GM12878 (cell line): ENCODE measurements around the gene PXMP4. TPM values are rescaled to one million over a fixed set of nuclear protein-coding genes. Genes with fewer than 3 reads are reported as not detected.
A peak's percentile ranks its signal among the peaks of the same experiment; 100 is the strongest.

ENCODE experiments used
- ATAC-seq: fragments of 200-7000 bp; cut with Tn5 transposase; 3 replicates; pipeline ENCODE4 v1.9.1; 2020; ENCODE audit warnings: mild to moderate bottlenecking, moderate library complexity
- BruUV-seq: library from RNA; stranded (reverse); fragments of 400-500 nt; replicated peaks from 2 replicates; lab custom pipeline; 2021; lab: Mats Ljungman, UMichigan
- CTCF ChIA-PET: fragments of 300-600 bp; sonication (Branson Sonifier 250); formaldehyde crosslinking; extraction: SDS; loops from one replicate; lab custom pipeline; 2021; ENCODE audit warnings: inconsistent platforms; lab: Yijun Ruan, JAX
- POLR2A ChIA-PET: fragments of 350-600 bp; formaldehyde crosslinking; extraction: SDS; loops from one replicate; lab custom pipeline; 2021; ENCODE audit warnings: inconsistent platforms; lab: Charles Lee
- RAD21 ChIA-PET: fragments of 300-600 bp; sonication (Branson Sonifier 250); formaldehyde crosslinking; loops from one replicate; lab custom pipeline; 2023; ENCODE audit warnings: antibody characterized with exemption; ENCODE audit not compliant: unreplicated experiment; lab: Charles Lee
- SMC1A ChIA-PET: fragments of 300-600 bp; sonication (Branson Sonifier 250); formaldehyde crosslinking; loops from one replicate; lab custom pipeline; 2023; ENCODE audit not compliant: unreplicated experiment, uncharacterized antibody; lab: Charles Lee
- DNase-seq: peaks from one replicate; pipeline ENCODE4 v3.0.0-alpha.2; 2011; ENCODE audit warnings: low read depth, low spot score
- FAIRE-seq: peaks from 3 replicates; lab custom pipeline; 2011; peaks lifted over from hg19 to GRCh38; lab: Jason Lieb, UNC
- H2AFZ ChIP-seq: 2 replicates; pipeline ENCODE4 v1.6.0; 2011; ENCODE audit warnings: low read depth, low read length, control low read depth; ENCODE audit not compliant: control insufficient read depth
- H3K27ac ChIP-seq: 2 replicates; pipeline ENCODE4 v1.5.1; 2011; ENCODE audit warnings: control low read depth; ENCODE audit not compliant: control insufficient read depth, insufficient read depth
- H3K27me3 ChIP-seq, 2 experiments: replicated peaks in 1 of 2; 2 replicates each; pipeline versions ENCODE4 v1.6.0 to v1.6.1; 2011; ENCODE audit warnings: low read length in 1 of 2; ENCODE audit not compliant: control insufficient read depth in 2 of 2, insufficient read depth in 2 of 2
- H3K36me3 ChIP-seq, 2 experiments: 2 replicates each; pipeline ENCODE4 v1.5.1; 2011; ENCODE audit warnings: low read length in 1 of 2; ENCODE audit not compliant: control insufficient read depth in 2 of 2, insufficient read depth in 2 of 2
- H3K4me1 ChIP-seq: 2 replicates; pipeline ENCODE4 v1.6.1; 2011; ENCODE audit warnings: mild to moderate bottlenecking, low read length, moderate library complexity, mixed read lengths; ENCODE audit not compliant: control insufficient read depth, insufficient read depth
- H3K4me2 ChIP-seq: 2 replicates; pipeline ENCODE4 v1.6.0; 2011; ENCODE audit warnings: control low read depth; ENCODE audit not compliant: control insufficient read depth, insufficient read depth
- H3K4me3 ChIP-seq: fragments of 200-600 bp; sonication (generic); 2 replicates; pipeline ENCODE4 v1.5.1; 2016
- H3K79me2 ChIP-seq: 2 replicates; pipeline ENCODE4 v1.6.0; 2011; ENCODE audit warnings: low read length; ENCODE audit not compliant: control insufficient read depth, insufficient read depth
- H3K9ac ChIP-seq: 2 replicates; pipeline ENCODE4 v1.8.0; 2011; ENCODE audit warnings: low read length, control low read depth, mixed read lengths; ENCODE audit not compliant: control insufficient read depth, insufficient read depth
- H3K9me3 ChIP-seq: replicated peaks from 3 replicates; pipeline ENCODE4 v1.5.1; 2011; ENCODE audit warnings: mild to moderate bottlenecking, low read length; ENCODE audit not compliant: control insufficient read depth, insufficient read depth
- H4K20me1 ChIP-seq: 2 replicates; pipeline ENCODE4 v1.6.0; 2011; ENCODE audit not compliant: control insufficient read depth, insufficient read depth
- BACH1 ChIP-seq: fragments of 450-650 bp; IDR thresholded peaks from 2 replicates; pipeline ENCODE4 v1.6.1; 2017; ENCODE audit warnings: mild to moderate bottlenecking, borderline replicate concordance
- IRF4 ChIP-seq: IDR thresholded peaks from 2 replicates; pipeline ENCODE4 v1.6.1; 2011; ENCODE audit warnings: low read depth, low read length
- JUNB ChIP-seq: IDR thresholded peaks from 2 replicates; pipeline ENCODE4 v1.6.1; 2016; ENCODE audit warnings: antibody characterized with exemption, mild to moderate bottlenecking
- MTA3 ChIP-seq: IDR thresholded peaks from 2 replicates; pipeline ENCODE4 v1.6.1; 2012; ENCODE audit warnings: low read length, inconsistent platforms, borderline replicate concordance
- RAD21 ChIP-seq: IDR thresholded peaks from 2 replicates; pipeline ENCODE4 v1.6.1; 2011; ENCODE audit warnings: mild to moderate bottlenecking, low read depth, low read length, moderate library complexity; ENCODE audit not compliant: insufficient read depth
- SMARCA5 ChIP-seq: fragments of 450-650 bp; IDR thresholded peaks from 2 replicates; pipeline ENCODE4 v1.6.1; 2017; ENCODE audit warnings: mild to moderate bottlenecking
- SMC3 ChIP-seq: IDR thresholded peaks from 2 replicates; pipeline ENCODE4 v1.6.1; 2011; ENCODE audit warnings: low read length, improper control_type of control experiment, borderline replicate concordance
- YY1 ChIP-seq: IDR thresholded peaks from 2 replicates; pipeline ENCODE4 v1.6.1; 2011; ENCODE audit warnings: low read depth, mild to moderate bottlenecking, low read length
- WGBS: methylation state at CpG from one replicate; pipeline ENCODE4 v1.1.6; 2016; ENCODE audit warnings: low lambda C conversion rate; ENCODE audit not compliant: insufficient replicate concordance, insufficient coverage; ENCODE audit errors: missing lambda C conversion rate; 5-methylcytosine and 5-hydroxymethylcytosine counted together
- in situ Hi-C: fragments of 300-500 bp; cut with MboI; formaldehyde crosslinking; loops from 9 replicates; pipeline ENCODE4 v1.14.3; 2018; ENCODE audit warnings: mixed read lengths
- intact Hi-C: fragments of 100-400 bp; cut with micrococcal nuclease; formaldehyde crosslinking; loops from one replicate; pipeline ENCODE4 v1.14.2; 2022; ENCODE audit not compliant: unreplicated experiment
- polyA plus RNA-seq, 11 experiments: library from polyadenylated mRNA; depleted of rRNA in 4 of 11; unstranded in 6 of 11; stranded (reverse) in 5 of 11; fragments of >200 nt; fragmentation: Nextera tagmentation in 4 of 11; fragmentation: Illumina TruSeq in 1 of 11; extraction: Ambion mirVana in 4 of 11; extraction: Trizol in 1 of 11; gene quantifications; 1 replicate in 1 of 11; 2 replicates in 10 of 11; pipeline versions ENCODE4 v1.2.1 to v1.2.3, GENCODE V29; 2011 to 2016; ENCODE audit warnings: inconsistent platforms in 2 of 11, missing spikeins in 2 of 11, low read depth in 1 of 11
- total RNA-seq, 4 experiments: library from RNA; depleted of rRNA in 3 of 4; stranded (reverse); fragments of >200 nt in 3 of 4; fragmentation: Illumina TruSeq in 1 of 4; extraction: Trizol in 1 of 4; gene quantifications; 2 replicates each; pipeline versions ENCODE4 v1.2.1 to v1.2.3, GENCODE V29; 2013 to 2021
- TF ChIP-seq, protein P1 (sequence below): fragments of 450-650 bp; IDR thresholded peaks from 2 replicates; pipeline ENCODE4 v1.6.1; 2018; ENCODE audit warnings: borderline replicate concordance, mild to moderate bottlenecking; ENCODE audit not compliant: partially characterized antibody
- TF ChIP-seq, protein P2 (sequence below), 3 experiments: IDR thresholded peaks in 2 of 3; conservative IDR thresholded peaks in 1 of 3; 2 replicates each; pipeline ENCODE4 v1.5.1; 2011; ENCODE audit warnings: low read depth in 3 of 3, low read length in 3 of 3, mild to moderate bottlenecking in 3 of 3, control low read depth in 2 of 3, moderate library complexity in 2 of 3, inconsistent platforms in 1 of 3, mixed read lengths in 1 of 3; ENCODE audit not compliant: control insufficient read depth in 2 of 3, insufficient read depth in 1 of 3; ENCODE audit errors: extremely low read depth in 1 of 3
- TF ChIP-seq, protein P3 (sequence below): fragments of 450-650 bp; IDR thresholded peaks from 2 replicates; pipeline ENCODE4 v1.6.1; 2017; ENCODE audit warnings: borderline replicate concordance

Gene PXMP4
- total and polyA plus RNA-seq, 10 of the 15 experiments (the other 5 are each of a cell fraction or from before 2014, with no cell fraction given) = 3.6 to 19.2 (median 8.6) TPM

DNA sequence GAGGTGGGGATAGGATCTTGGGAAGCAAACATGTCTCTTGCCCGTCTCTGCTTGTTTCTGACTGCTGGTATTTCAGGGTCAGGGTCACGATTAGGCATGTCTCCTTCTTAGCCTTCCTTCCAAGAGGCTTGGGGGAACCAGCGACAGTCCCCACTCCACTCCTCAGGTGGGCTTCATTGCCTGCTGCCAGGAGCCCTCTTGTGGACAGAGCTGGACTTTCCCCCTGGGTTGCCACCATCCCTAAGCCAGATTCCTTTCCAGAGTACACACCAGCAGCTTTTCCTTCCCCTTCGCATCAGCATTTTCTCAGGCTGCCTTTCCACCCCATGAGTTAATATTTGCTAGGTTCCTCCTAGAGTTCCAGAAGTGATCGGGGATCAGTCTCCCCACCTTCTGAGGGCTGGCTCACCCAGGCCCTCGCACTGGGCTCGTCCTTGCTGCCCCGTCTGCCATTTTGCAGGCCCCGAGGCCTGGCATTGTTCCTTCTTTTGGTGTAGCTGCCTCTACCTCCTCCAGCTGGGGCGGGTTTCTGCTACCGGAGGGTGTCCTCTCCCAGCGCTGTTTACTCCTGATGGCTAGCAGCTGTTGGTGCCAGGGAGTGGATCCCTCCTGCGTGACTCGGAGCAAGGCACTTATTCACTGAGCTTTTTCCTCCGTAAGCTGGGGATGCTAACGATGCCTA is 66.8 kb downstream of the PXMP4 start:
- Histone ChIP-seq H3K27ac (0 out of 2 replicates have a peak overlapping the region, but pooled peaks have one; percentile 11), H3K79me2 (no peaks in the 10 kb centered on the region), H3K9ac (no peak overlapping the region; the same call in 1 of the 2 replicates), H3K4me3 (no peak overlapping the region), H3K4me1 (peaks cover 23% of the 10 kb centered on the region), H4K20me1 (no peaks in the 10 kb centered on the region), H3K9me3 (no peaks in the 10 kb centered on the region), H3K36me3 (no peaks in the 10 kb centered on the region), H3K27me3 (peaks cover 0 to 2% of the 10 kb centered on the region in 2 experiments; a peak in 2 of 4 replicates), H2AFZ (no peak overlapping the region; the same call in 1 of the 2 replicates), H3K4me2 (peak overlapping the region; percentile 15)
- BruUV-seq = no TSS peak
- intact Hi-C loops (loop anchor here (1.0 to 5.0 kb wide), 3 partner anchors 136 to 198 kb away; no protein-coding TSS in a partner anchor), in situ Hi-C loops (loop anchor here (5.0 kb wide), 1 partner anchor 201 kb away; no protein-coding TSS in a partner anchor)
- ATAC-seq (peak; percentile 82), DNase-seq (no peak), FAIRE-seq (peak; percentile 78)
- WGBS = 73% methylated on average over 16 of the region's 16 CpGs
- ChIA-PET POLR2A (interaction anchor here (0.5 to 1.5 kb wide), 3 partner anchors 10 to 136 kb away, joined by 3 to 4 read pairs (median 3); no protein-coding TSS in a partner anchor), SMC1A (interaction anchor here (0.6 to 3.2 kb wide), 12 partner anchors 9 to 198 kb away, joined by 3 to 20 read pairs (median 4); partner anchors contain the start of genes ACTL10 and C20orf144), CTCF (interaction anchor here (0.6 to 5.6 kb wide), 17 partner anchors 10 to 279 kb away, joined by 3 to 41 read pairs (median 3); partner anchors contain the start of gene ACTL10), RAD21 (interaction anchor here (0.6 to 3.6 kb wide), 8 partner anchors 10 to 200 kb away, joined by 3 to 13 read pairs (median 4); partner anchors contain the start of genes ACTL10 and CBFA2T2)
- TF ChIP-seq, protein P1, sequence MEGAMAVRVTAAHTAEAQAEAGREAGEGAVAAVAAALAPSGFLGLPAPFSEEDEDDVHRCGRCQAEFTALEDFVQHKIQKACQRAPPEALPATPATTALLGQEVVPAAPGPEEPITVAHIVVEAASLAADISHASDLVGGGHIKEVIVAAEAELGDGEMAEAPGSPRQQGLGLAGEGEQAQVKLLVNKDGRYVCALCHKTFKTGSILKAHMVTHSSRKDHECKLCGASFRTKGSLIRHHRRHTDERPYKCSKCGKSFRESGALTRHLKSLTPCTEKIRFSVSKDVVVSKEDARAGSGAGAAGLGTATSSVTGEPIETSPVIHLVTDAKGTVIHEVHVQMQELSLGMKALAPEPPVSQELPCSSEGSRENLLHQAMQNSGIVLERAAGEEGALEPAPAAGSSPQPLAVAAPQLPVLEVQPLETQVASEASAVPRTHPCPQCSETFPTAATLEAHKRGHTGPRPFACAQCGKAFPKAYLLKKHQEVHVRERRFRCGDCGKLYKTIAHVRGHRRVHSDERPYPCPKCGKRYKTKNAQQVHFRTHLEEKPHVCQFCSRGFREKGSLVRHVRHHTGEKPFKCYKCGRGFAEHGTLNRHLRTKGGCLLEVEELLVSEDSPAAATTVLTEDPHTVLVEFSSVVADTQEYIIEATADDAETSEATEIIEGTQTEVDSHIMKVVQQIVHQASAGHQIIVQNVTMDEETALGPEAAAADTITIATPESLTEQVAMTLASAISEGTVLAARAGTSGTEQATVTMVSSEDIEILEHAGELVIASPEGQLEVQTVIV = no peak
- TF ChIP-seq, protein P2, sequence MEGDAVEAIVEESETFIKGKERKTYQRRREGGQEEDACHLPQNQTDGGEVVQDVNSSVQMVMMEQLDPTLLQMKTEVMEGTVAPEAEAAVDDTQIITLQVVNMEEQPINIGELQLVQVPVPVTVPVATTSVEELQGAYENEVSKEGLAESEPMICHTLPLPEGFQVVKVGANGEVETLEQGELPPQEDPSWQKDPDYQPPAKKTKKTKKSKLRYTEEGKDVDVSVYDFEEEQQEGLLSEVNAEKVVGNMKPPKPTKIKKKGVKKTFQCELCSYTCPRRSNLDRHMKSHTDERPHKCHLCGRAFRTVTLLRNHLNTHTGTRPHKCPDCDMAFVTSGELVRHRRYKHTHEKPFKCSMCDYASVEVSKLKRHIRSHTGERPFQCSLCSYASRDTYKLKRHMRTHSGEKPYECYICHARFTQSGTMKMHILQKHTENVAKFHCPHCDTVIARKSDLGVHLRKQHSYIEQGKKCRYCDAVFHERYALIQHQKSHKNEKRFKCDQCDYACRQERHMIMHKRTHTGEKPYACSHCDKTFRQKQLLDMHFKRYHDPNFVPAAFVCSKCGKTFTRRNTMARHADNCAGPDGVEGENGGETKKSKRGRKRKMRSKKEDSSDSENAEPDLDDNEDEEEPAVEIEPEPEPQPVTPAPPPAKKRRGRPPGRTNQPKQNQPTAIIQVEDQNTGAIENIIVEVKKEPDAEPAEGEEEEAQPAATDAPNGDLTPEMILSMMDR (IDR thresholded peaks at IDR 0.05 in 2 of 3, conservative IDR thresholded peaks at IDR 0.05 in 1 of 3; ENCODE audit: control insufficient read depth in 2 of 3, extremely low read depth in 1 of 3, insufficient read depth in 1 of 3, low read depth in 3 of 3, low read length in 3 of 3) = peak; percentile 82 to 88 (median 87)
- TF ChIP-seq MTA3 = no peak
- TF ChIP-seq SMARCA5 = 0 out of 2 replicates have a peak, but pooled peaks have one; percentile 48
- peak; percentile 93 for TF ChIP-seq RAD21
- TF ChIP-seq, protein P3, sequence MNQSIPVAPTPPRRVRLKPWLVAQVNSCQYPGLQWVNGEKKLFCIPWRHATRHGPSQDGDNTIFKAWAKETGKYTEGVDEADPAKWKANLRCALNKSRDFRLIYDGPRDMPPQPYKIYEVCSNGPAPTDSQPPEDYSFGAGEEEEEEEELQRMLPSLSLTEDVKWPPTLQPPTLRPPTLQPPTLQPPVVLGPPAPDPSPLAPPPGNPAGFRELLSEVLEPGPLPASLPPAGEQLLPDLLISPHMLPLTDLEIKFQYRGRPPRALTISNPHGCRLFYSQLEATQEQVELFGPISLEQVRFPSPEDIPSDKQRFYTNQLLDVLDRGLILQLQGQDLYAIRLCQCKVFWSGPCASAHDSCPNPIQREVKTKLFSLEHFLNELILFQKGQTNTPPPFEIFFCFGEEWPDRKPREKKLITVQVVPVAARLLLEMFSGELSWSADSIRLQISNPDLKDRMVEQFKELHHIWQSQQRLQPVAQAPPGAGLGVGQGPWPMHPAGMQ = no peak
- no peak for TF ChIP-seq JUNB
- TF ChIP-seq SMC3 = peak; percentile 91
- no peak for TF ChIP-seq BACH1
- 0 out of 2 replicates have a peak, but pooled peaks have one; percentile 21 for TF ChIP-seq IRF4
- TF ChIP-seq YY1 = peak; percentile 52; the same call in 1 of the 2 replicates
